GM23338 (cell line): Measurements from ENCODE around the gene RELL2.

Experiments
- CREB1 ChIP-seq: fragments of 250-450 bp; sonication (Bioruptor Pico); IDR thresholded peaks from 2 replicates; pipeline ENCODE4 v1.5.0; 2020; ENCODE audit warnings: low read depth, mild to moderate bottlenecking, moderate library complexity
- ETS1 ChIP-seq: IDR thresholded peaks from 2 replicates; pipeline ENCODE4 v1.6.1; 2016; ENCODE audit warnings: antibody characterized with exemption
- EZH2 ChIP-seq: fragments of 200-600 bp; sonication (generic); IDR thresholded peaks from one replicate; pipeline ENCODE4 v1.8.0; 2017; ENCODE audit warnings: antibody characterized with exemption, mild to moderate bottlenecking, low read depth; ENCODE audit not compliant: unreplicated experiment
- EZH2phosphoT487 ChIP-seq: fragments of 200-600 bp; sonication (generic); IDR thresholded peaks from one replicate; pipeline ENCODE4 v1.8.1; 2018; ENCODE audit warnings: antibody characterized with exemption; ENCODE audit not compliant: unreplicated experiment
- JUNB ChIP-seq: IDR thresholded peaks from one replicate; pipeline ENCODE4 v1.6.1; 2016; ENCODE audit warnings: antibody characterized with exemption; ENCODE audit not compliant: unreplicated experiment
- POLR2AphosphoS5 ChIP-seq: IDR thresholded peaks from 2 replicates; pipeline ENCODE4 v1.6.1; 2016; ENCODE audit warnings: antibody characterized with exemption, low read depth
- STAT1 ChIP-seq: IDR thresholded peaks from one replicate; pipeline ENCODE4 v1.6.1; 2016; ENCODE audit warnings: antibody characterized with exemption; ENCODE audit not compliant: unreplicated experiment
- ZNF114 ChIP-seq: fragments of 250-450 bp; sonication (Bioruptor Pico); IDR thresholded peaks from 2 replicates; pipeline ENCODE4 v1.5.0; 2020; ENCODE audit warnings: mild to moderate bottlenecking, moderate library complexity
- TF ChIP-seq, protein P1 (sequence below), 2 experiments: fragments of 200-600 bp in 1 of 2; sonication (generic) in 1 of 2; conservative IDR thresholded peaks; 2 replicates each; pipeline versions ENCODE4 v1.5.1 to v1.6.1; 2016 to 2017; ENCODE audit warnings: antibody characterized with exemption in 2 of 2, low read depth in 2 of 2, mild to moderate bottlenecking in 2 of 2, moderate library complexity in 1 of 2
- TF ChIP-seq, protein P2 (sequence below): IDR thresholded peaks from one replicate; pipeline ENCODE4 v1.6.1; 2018; ENCODE audit warnings: antibody characterized with exemption; ENCODE audit not compliant: unreplicated experiment

GRCh38 chr5:141633871-141634561, 2.8 kb upstream of the RELL2 start:
- TF ChIP-seq, protein P1, sequence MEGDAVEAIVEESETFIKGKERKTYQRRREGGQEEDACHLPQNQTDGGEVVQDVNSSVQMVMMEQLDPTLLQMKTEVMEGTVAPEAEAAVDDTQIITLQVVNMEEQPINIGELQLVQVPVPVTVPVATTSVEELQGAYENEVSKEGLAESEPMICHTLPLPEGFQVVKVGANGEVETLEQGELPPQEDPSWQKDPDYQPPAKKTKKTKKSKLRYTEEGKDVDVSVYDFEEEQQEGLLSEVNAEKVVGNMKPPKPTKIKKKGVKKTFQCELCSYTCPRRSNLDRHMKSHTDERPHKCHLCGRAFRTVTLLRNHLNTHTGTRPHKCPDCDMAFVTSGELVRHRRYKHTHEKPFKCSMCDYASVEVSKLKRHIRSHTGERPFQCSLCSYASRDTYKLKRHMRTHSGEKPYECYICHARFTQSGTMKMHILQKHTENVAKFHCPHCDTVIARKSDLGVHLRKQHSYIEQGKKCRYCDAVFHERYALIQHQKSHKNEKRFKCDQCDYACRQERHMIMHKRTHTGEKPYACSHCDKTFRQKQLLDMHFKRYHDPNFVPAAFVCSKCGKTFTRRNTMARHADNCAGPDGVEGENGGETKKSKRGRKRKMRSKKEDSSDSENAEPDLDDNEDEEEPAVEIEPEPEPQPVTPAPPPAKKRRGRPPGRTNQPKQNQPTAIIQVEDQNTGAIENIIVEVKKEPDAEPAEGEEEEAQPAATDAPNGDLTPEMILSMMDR (conservative IDR thresholded peaks at IDR 0.05; ENCODE audit: low read depth in 2 of 2), result no peak
- no peak for TF ChIP-seq POLR2AphosphoS5
- no peak for TF ChIP-seq EZH2
- no peak for TF ChIP-seq STAT1
- no peak for TF ChIP-seq ETS1
- TF ChIP-seq ZNF114 (CRISPR knock-in tag), result no peak
- TF ChIP-seq EZH2phosphoT487, result no peak
- TF ChIP-seq, protein P2, sequence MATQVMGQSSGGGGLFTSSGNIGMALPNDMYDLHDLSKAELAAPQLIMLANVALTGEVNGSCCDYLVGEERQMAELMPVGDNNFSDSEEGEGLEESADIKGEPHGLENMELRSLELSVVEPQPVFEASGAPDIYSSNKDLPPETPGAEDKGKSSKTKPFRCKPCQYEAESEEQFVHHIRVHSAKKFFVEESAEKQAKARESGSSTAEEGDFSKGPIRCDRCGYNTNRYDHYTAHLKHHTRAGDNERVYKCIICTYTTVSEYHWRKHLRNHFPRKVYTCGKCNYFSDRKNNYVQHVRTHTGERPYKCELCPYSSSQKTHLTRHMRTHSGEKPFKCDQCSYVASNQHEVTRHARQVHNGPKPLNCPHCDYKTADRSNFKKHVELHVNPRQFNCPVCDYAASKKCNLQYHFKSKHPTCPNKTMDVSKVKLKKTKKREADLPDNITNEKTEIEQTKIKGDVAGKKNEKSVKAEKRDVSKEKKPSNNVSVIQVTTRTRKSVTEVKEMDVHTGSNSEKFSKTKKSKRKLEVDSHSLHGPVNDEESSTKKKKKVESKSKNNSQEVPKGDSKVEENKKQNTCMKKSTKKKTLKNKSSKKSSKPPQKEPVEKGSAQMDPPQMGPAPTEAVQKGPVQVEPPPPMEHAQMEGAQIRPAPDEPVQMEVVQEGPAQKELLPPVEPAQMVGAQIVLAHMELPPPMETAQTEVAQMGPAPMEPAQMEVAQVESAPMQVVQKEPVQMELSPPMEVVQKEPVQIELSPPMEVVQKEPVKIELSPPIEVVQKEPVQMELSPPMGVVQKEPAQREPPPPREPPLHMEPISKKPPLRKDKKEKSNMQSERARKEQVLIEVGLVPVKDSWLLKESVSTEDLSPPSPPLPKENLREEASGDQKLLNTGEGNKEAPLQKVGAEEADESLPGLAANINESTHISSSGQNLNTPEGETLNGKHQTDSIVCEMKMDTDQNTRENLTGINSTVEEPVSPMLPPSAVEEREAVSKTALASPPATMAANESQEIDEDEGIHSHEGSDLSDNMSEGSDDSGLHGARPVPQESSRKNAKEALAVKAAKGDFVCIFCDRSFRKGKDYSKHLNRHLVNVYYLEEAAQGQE, result no peak
- no peak for TF ChIP-seq JUNB
- TF ChIP-seq CREB1 (CRISPR knock-in tag), result no peak
